Hepatocyte (in vitro differentiated cells): ENCODE data around the gene THSD7B. TPM values are rescaled to one million over a fixed set of nuclear protein-coding genes. Genes with fewer than 3 reads are reported as not detected.

Experiments
- DNase-seq: peaks from one replicate; pipeline ENCODE4 v3.0.0-alpha.2; 2016; ENCODE audit warnings: low spot score
- H2AFZ ChIP-seq: fragments of 200-600 bp; sonication (generic); 2 replicates; pipeline ENCODE4 v1.6.0; 2016; ENCODE audit warnings: antibody characterized with exemption, mild to moderate bottlenecking
- H3K27ac ChIP-seq: fragments of 200-600 bp; sonication (generic); 2 replicates; pipeline ENCODE4 v1.5.1; 2016; ENCODE audit warnings: mild to moderate bottlenecking
- H3K27me3 ChIP-seq: fragments of 200-600 bp; sonication (generic); 2 replicates; pipeline ENCODE4 v1.6.1; 2016
- H3K36me3 ChIP-seq: fragments of 200-600 bp; sonication (generic); replicated peaks from 2 replicates; pipeline ENCODE4 v1.5.1; 2016; ENCODE audit warnings: low read depth; ENCODE audit not compliant: insufficient read depth
- H3K4me1 ChIP-seq: fragments of 200-600 bp; sonication (generic); 2 replicates; pipeline ENCODE4 v1.5.1; 2016; ENCODE audit warnings: mild to moderate bottlenecking, moderate library complexity; ENCODE audit not compliant: insufficient read depth
- H3K4me2 ChIP-seq: fragments of 200-600 bp; sonication (generic); 2 replicates; pipeline ENCODE4 v1.6.0; 2016
- H3K4me3 ChIP-seq: fragments of 200-600 bp; sonication (generic); 2 replicates; pipeline ENCODE4 v1.5.1; 2016; ENCODE audit warnings: mild to moderate bottlenecking
- H3K79me2 ChIP-seq: fragments of 200-600 bp; sonication (generic); 2 replicates; pipeline ENCODE4 v1.6.0; 2017; ENCODE audit warnings: mild to moderate bottlenecking
- H3K9me2 ChIP-seq: fragments of 200-600 bp; sonication (generic); replicated peaks from 2 replicates; pipeline ENCODE4 v1.6.0; 2017; ENCODE audit warnings: mild to moderate bottlenecking; ENCODE audit not compliant: insufficient read depth
- H3K9me3 ChIP-seq: fragments of 200-600 bp; sonication (generic); 2 replicates; pipeline ENCODE4 v1.5.1; 2016; ENCODE audit warnings: low read depth, mild to moderate bottlenecking
- H4K20me1 ChIP-seq: fragments of 200-600 bp; sonication (generic); 2 replicates; pipeline ENCODE4 v1.6.0; 2016; ENCODE audit warnings: mild to moderate bottlenecking; ENCODE audit not compliant: insufficient read depth, poor library complexity, severe bottlenecking
- CTCF ChIP-seq: fragments of 200-600 bp; sonication (generic); IDR thresholded peaks from 2 replicates; pipeline ENCODE4 v1.5.1; 2016; ENCODE audit warnings: antibody characterized with exemption, mild to moderate bottlenecking; ENCODE audit not compliant: poor library complexity
- EZH2 ChIP-seq: fragments of 200-600 bp; sonication (generic); IDR thresholded peaks from 2 replicates; pipeline ENCODE4 v1.6.1; 2016; ENCODE audit warnings: antibody characterized with exemption, mild to moderate bottlenecking, borderline replicate concordance
- EZH2phosphoT487 ChIP-seq: fragments of 200-600 bp; sonication (generic); IDR thresholded peaks from one replicate; pipeline ENCODE4 v1.6.1; 2018; ENCODE audit warnings: antibody characterized with exemption, mild to moderate bottlenecking, low read depth, moderate library complexity; ENCODE audit not compliant: unreplicated experiment, severe bottlenecking
- WGBS: methylation state at CpG from one replicate; pipeline ENCODE4 v1.1.6; 2016; ENCODE audit warnings: low lambda C conversion rate; ENCODE audit errors: missing lambda C conversion rate; 5-methylcytosine and 5-hydroxymethylcytosine counted together
- polyA plus RNA-seq: library from polyadenylated mRNA; unstranded; fragments of >200 nt; fragmentation: Nextera tagmentation; extraction: Ambion mirVana; gene quantifications from 2 replicates; pipeline ENCODE4 v1.2.1, GENCODE V29; 2016
- total RNA-seq: library from RNA; depleted of rRNA; stranded (reverse); fragments of >200 nt; gene quantifications from 2 replicates; pipeline ENCODE4 v1.2.3, GENCODE V29; 2014

The THSD7B gene
- total and polyA plus RNA-seq, 2 experiments from 2014 or later: 0.48 to 5.7 TPM

DNA sequence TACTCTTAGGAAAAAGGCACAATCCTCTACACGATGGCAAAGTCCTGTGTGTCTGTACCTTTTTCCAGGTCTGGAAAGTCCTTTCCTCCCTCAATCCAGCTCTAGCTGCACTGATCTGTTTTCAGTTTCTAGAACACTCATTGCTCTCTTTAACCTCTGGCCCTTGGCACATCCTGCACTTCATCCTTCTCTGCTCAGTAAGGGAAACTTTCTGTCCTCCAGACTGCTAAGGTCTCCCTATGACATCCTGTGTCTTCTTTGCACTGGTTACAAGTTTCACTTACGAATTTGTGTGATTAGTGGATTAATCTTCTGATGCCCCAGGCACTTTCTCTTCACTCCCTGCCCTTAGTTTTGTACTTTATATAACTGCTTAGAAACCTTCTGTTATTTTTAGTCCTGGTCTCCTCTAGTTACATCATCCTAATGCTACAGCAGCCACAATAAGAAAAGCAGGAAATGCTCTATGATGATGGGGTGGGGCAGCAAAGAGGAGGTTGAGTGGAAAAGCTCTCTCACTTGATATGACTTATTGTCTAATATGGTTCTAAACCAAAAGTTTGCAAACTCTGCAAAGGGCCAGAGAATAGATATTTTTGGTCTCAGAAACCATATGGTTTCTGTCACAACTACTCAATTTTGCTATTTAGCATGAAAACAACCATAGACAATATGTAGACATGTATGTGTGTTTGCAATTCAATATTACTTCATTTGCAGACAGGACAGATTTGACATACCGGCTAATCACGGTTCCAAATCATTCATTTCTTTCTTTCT is 568.2 kb downstream of the THSD7B start:
- H3K27ac ChIP-seq: no peak overlapping the region
- H3K4me3 ChIP-seq: no peak overlapping the region
- TF ChIP-seq EZH2 (no peak), CTCF (no peak), EZH2phosphoT487 (no peak)
- 81% methylated on average over 3 of the region's 4 CpGs for WGBS
- DNase-seq: no peak
- H3K9me3 ChIP-seq: no peaks in the 10 kb centered on the region
- no peaks in the 10 kb centered on the region for H4K20me1 ChIP-seq
- H3K27me3 ChIP-seq: no peaks in the 10 kb centered on the region
- H3K79me2 ChIP-seq: no peaks in the 10 kb centered on the region
- H2AFZ ChIP-seq: no peak overlapping the region
- H3K4me2 ChIP-seq: no peak overlapping the region
- no peaks in the 10 kb centered on the region for H3K4me1 ChIP-seq
- no peaks in the 10 kb centered on the region for H3K36me3 ChIP-seq
- no peaks in the 10 kb centered on the region for H3K9me2 ChIP-seq

DNA sequence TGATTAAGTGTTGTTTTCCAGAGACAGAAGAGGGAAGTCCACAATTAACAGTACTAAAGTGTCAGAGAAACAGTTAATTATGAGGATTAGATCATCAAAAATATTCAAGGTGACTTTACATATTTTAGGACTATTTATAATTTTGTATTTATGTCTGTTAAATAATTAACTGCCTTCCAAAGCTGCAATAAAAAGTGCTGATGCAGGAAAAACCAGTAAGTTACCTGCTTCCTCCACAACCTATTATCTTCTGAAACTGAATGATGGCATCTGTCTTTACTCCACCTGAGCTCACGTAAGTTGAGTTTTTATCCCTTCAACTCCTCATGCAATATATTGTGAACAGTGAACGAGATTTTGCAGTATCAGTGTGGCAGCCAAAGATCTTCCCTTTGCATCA is 570.7 kb downstream of the THSD7B start:
- Histone ChIP-seq H4K20me1 (no peaks in the 10 kb centered on the region), H3K27ac (no peak overlapping the region), H2AFZ (no peak overlapping the region), H3K36me3 (no peaks in the 10 kb centered on the region), H3K27me3 (no peaks in the 10 kb centered on the region), H3K9me2 (no peaks in the 10 kb centered on the region), H3K79me2 (no peaks in the 10 kb centered on the region), H3K9me3 (no peaks in the 10 kb centered on the region), H3K4me3 (no peak overlapping the region), H3K4me2 (no peak overlapping the region), H3K4me1 (no peaks in the 10 kb centered on the region)
- 88% methylated on average over 2 of the region's 2 CpGs for WGBS
- DNase-seq: no peak
- TF ChIP-seq CTCF (no peak), EZH2 (no peak), EZH2phosphoT487 (no peak)

- Histone ChIP-seq H2AFZ (no peak overlapping the region), H3K9me2 (no peaks in the 10 kb centered on the region), H3K9me3 (no peaks in the 10 kb centered on the region), H3K4me1 (no peaks in the 10 kb centered on the region), H3K27me3 (no peaks in the 10 kb centered on the region), H3K79me2 (no peaks in the 10 kb centered on the region), H4K20me1 (no peaks in the 10 kb centered on the region), H3K4me2 (no peak overlapping the region), H3K4me3 (no peak overlapping the region), H3K27ac (no peak overlapping the region), H3K36me3 (no peaks in the 10 kb centered on the region)
- no peak for DNase-seq
- WGBS: 91% methylated on average over 3 of the region's 3 CpGs
- TF ChIP-seq CTCF (no peak), EZH2 (no peak), EZH2phosphoT487 (no peak)
These were observed 573.7 kb downstream of the THSD7B start for GRCh38 chr2:137339051-137339450.
